Esophagus muscularis mucosa (tissue), 4 donors: ENCODE data around the gene ADAT1.

Source experiments
- EP300 ChIP-seq: sonication (generic); formaldehyde crosslinking; IDR thresholded peaks from one replicate; pipeline ENCODE4 v1.6.1; 2017; ENCODE audit warnings: antibody characterized with exemption
- POLR2A ChIP-seq: fragments of 450-650 bp; IDR thresholded peaks from one replicate; pipeline ENCODE4 v1.6.1; 2017; ENCODE audit warnings: antibody characterized with exemption, moderate library complexity, mild to moderate bottlenecking, low read depth
- POLR2AphosphoS5 ChIP-seq, 2 donors: sonication (generic); formaldehyde crosslinking; IDR thresholded peaks; one replicate each; pipeline ENCODE4 v1.6.1; 2017; ENCODE audit warnings: antibody characterized with exemption in 2 of 2
- TF ChIP-seq, protein P1 (sequence below), 3 experiments: fragments of 200-600 bp in 2 of 3; fragments of 450-650 bp in 1 of 3; sonication (generic) in 2 of 3; IDR thresholded peaks; one replicate each; pipeline ENCODE4 v1.5.1; 2017 to 2019; ENCODE audit warnings: antibody characterized with exemption in 3 of 3, mild to moderate bottlenecking in 2 of 3, moderate library complexity in 1 of 3

DNA sequence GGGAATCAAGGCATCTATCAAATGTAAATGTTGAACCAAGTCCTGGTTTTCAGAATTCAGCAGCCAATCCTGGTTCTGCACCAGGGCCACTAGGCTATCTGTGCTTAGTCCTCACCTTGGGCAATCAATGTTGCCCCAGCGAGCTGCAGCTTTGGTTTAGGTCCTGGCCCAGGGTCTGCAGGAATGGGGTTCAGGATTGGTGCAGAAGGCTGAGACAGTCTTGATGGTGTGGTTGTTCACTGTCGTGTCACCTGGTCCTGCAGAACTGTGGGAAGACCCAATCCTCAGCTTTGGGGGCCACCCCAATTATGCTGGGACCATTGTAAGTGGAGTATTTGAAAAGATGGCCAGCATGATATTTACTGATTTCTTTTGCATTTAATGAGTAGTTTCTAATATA lies 35.1 kb upstream of the ADAT1 start:
- TF ChIP-seq, protein P1, sequence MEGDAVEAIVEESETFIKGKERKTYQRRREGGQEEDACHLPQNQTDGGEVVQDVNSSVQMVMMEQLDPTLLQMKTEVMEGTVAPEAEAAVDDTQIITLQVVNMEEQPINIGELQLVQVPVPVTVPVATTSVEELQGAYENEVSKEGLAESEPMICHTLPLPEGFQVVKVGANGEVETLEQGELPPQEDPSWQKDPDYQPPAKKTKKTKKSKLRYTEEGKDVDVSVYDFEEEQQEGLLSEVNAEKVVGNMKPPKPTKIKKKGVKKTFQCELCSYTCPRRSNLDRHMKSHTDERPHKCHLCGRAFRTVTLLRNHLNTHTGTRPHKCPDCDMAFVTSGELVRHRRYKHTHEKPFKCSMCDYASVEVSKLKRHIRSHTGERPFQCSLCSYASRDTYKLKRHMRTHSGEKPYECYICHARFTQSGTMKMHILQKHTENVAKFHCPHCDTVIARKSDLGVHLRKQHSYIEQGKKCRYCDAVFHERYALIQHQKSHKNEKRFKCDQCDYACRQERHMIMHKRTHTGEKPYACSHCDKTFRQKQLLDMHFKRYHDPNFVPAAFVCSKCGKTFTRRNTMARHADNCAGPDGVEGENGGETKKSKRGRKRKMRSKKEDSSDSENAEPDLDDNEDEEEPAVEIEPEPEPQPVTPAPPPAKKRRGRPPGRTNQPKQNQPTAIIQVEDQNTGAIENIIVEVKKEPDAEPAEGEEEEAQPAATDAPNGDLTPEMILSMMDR (IDR thresholded peaks at IDR 0.05) = no peak
- TF ChIP-seq EP300 = no peak
- TF ChIP-seq POLR2A = no peak
- no peak for TF ChIP-seq POLR2AphosphoS5 (IDR thresholded peaks at IDR 0.05)
